HG02970 (cell line): ENCODE results near the gene NXPH3.
"Not testable (repeated sequence)": the region's sequence is repeated elsewhere in the genome, so short reads cannot be mapped to it uniquely, and the experiment has no call there.

ENCODE experiments used
- ATAC-seq: cut with Tn5 transposase; IDR thresholded peaks from one replicate; pipeline ENCODE4 v1.9.1; 2021; ENCODE audit warnings: mild to moderate bottlenecking, moderate library complexity, moderate number of reproducible peaks; ENCODE audit not compliant: unreplicated experiment, low FRiP score

Gene NXPH3

DNA sequence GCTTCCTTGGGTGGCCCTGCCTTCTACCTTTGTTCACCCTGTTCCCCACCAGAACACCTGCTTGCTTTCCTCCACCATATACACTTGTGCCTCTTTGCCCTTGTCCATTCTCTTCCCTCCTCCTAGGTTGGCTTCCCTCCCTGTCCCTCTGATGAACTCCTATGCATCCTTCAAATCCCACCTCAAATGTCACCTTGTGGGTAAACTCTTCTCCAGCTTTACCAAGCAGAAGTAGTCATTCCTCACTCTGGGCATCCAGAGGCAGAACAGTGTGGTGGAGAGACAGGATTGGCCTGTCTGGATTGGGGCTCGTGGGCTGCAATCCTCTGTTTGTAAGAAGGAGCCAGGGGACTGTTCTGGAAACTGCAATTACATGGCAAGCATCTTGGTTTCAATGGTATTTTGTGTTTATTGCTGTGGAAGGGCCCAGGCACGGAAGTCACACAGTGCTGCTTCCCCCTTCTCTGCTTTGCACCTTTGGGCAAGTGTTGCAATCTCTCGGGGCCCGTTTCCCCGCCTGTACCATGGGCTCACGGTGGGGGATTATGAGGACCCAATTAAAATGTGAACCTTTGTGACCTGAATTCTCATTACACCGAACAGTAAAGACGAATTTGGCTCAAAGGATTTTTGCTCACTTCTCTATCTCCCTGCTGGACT is 21.9 kb upstream of the NXPH3 start:
- no peak for ATAC-seq

GRCh38 chr17:49554694-49555494 is 20.8 kb upstream of the NXPH3 start:
- no peak for ATAC-seq

DNA sequence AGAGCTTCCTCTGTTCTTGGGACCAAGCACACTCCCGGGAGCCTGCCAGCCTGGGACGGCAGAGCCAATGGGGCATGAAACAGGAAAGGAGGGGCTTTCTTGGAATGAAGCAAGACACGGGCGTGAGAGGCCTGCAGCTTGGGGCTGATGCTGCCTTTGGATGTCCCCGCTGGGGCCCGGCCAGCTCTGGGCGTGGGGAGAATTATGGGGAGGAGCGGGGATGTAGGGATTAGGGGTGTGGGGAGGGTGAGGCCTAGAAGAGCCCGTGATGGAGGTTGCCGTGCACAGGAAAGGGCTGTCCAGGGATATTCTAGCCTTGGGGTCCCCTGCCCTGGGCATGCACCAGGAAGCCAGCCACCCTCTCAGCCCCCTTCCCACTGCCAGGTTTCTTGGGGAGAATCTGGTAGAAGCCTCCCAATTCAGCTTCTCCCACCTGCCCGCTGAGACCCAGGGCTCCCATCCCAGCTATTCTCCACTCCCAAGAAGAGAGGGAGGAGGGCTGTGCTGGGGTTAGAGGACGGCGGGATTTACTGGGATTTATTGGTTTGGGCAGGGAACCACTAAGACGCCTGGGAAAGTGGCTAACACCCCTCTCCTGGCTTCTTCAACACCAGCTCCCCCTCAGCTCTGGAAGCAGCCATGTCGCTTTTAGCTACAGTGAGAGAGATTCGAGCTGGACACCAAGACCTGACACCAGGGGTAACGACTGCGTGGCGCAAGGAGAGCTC is 20.0 kb upstream of the NXPH3 start:
- no peak for ATAC-seq

GRCh38 chr17:49556223-49556943 is 19.3 kb upstream of the NXPH3 start:
- no peak for ATAC-seq

GRCh38 chr17:49557312-49558024 is 18.2 kb upstream of the NXPH3 start:
- no peak for ATAC-seq

DNA sequence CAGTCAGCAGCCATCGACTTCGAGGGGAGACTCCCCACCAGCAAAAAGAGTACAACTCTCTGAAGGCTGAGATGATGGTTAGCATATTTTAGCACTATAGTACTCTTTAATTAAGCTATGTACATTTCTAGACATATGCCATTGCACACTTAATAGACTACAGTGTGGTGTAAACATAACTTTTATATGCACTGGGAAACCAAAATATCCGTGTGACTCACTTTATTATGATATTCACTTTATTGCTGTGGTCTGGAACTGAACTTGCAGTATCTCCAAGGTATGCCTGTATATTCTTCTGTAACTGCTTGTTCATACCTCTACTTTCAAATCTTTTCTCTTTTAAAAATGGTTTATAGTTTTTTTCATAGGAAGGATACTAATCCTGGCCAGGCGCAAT is 11.0 kb upstream of the NXPH3 start:
- ATAC-seq: no peak

- no peak for ATAC-seq
Observed at GRCh38 chr17:49565948-49566491, 9.7 kb upstream of the NXPH3 start.

DNA sequence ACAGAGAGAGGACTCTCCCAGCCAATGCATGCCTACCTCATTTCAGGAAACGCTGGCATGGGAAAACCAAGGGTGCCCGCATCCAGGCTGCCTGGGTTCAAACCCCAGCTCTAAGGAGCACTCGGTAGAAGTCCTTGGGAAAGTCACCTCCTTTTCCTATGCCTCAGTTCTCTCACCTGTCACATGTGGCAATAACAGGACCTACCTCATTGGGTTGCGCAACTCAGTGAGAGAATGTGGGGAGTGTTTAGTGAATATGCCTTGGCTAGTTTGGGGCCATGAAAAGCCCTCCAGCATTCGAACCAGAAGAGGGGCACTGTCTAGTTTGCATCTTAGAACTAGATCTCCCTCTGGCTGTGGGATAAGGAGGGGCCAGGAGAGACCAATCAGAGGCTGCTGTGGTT is 9.0 kb upstream of the NXPH3 start:
- no peak for ATAC-seq

DNA sequence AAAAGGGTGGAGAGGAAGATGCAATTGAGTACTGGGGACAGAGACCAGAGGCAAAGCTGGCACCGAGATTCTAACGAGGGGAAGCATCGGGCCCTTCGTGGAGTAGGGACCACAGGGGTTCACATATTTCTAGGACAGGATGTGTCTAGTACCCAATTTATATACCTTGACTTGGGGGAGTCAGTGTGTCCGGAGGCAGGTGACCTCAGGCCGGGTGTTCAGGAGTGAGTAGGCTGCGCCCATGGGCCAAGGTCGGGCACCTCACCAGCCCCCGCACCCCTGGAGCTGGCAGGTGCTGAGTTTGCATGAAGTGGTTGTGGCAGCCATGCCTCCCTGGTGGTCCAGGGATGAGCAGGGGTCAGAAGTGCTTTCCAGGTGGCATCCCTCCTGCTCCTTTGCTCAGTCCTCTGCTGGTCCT is 8.6 kb upstream of the NXPH3 start:
- no peak for ATAC-seq

DNA sequence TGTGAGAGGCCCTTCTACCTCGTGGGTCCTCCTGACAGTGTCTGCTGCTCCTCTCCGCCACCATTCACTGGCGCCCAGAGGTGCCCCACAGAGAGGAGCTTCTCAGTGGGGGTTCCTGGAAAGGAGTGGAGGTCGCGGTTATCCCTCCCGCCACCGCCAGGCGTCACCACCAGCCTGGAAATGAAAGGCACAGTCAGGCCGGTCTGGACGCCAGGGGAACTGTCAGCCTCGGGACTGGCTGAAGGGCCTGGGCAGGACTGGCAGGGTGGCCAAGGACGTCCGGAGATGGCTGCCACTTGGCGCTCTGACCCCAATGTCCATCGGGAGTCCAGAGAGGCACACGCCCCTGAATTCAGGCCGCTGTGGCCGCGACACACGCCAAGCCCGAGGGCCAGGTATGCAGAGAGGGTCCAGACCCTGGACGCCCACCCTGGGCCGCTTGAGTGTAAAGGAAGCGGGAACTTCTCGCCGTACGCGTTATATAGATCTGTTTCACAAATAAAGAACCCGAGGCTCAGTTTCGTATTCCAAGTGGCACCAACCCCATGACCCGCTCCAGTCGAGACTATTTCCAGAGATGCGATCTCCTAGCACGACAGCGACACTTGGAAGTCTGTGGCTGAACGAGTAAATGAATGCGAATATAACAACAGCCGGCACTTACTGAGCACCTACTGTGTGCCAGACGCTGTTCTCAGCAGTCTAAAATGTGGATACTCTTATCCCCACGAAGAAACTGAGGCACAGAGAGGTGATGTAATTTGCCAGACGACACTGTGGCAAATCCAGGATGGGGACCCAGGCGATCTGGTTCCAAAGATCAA is 7.6 kb upstream of the NXPH3 start:
- ATAC-seq: no peak

DNA sequence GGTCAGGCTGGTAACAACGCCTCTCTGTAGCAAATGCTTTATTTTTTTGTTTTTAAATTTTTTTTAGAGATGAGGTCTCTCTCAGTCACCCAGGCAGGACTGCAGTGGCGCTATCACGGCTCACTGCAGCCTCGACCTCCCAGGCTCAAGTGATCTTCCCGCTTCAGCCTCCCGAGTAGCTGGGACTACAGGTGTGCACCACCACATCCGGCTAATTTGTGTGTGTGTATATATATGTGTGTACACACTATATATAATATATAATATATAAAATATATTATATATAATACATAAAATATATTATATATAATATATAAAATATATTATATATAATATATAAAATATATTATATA is 7.0 kb upstream of the NXPH3 start:
- ATAC-seq: not testable (repeated sequence)

GRCh38 chr17:49570540-49571242 is 5.0 kb upstream of the NXPH3 start:
- no peak for ATAC-seq

DNA sequence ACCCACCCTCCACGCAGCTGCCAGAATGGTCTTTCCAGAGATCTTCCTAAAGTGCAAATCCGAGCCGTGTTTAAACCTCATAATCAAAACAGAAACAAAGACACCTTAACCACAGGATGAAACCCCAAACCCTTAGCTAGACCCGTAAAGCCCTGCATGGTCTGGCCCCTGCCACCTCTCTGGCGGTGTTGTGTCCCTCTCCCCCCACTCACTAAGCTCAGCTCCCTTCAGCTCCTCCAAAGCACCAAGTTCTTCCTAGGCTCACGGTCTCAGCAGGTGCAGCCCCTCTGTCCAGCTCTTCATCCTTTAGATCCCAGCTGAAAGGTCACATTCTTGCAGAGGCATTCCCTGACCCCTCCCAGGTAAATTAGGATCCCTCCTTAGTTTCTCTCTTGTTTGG is 4.4 kb upstream of the NXPH3 start:
- ATAC-seq: no peak

- ATAC-seq: no peak
Observed at GRCh38 chr17:49571764-49572163, 3.9 kb upstream of the NXPH3 start.

DNA sequence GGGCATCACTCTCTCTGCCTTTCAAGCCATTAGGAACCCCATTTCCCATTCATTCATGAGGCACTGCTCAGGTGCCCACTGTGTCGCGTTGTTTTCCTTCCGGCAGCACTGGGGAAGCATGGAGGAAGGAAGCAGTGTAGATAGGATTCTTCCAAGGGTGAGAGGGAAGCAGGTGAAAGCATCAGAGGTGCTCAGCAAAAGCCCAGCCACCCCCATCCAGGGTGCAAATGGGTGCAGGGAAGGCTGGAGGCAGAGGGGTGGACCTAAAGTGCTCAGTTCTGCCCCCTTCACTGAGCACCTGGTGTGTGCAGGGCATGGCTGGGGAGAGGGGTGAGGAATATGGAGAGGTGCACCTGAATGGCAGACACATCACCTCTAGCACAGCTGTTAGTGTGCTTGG is 3.4 kb upstream of the NXPH3 start:
- no peak for ATAC-seq

DNA sequence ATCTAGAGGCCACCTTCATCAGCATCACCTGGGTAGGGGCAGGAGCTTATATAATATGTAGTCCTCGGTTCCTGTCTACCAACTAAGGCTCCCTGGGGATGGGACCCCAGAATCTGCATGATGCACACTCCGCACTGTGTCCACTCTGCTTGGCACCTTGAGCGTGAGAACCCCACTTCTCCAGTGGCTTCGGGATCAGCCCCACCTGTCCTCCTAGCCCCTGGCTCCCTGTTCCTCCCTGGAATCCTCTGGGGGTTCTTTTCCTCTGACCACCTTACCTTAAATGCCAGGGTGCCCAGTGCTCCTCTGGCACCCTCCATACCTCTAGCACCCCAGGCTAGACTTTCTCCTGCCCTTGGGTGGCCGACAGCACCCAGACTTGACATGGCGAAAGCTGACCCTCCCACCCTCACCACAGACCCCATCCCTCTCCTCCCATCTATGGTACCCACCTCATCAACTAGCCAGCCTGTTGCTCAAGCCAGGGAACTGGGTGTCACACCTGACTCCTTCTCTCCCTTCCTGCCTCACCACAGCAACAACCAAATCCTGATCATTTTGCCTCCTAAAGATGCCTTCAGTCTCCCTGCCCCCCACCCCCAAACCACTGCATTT is 2.8 kb upstream of the NXPH3 start:
- ATAC-seq: no peak

- no peak for ATAC-seq
Observed at GRCh38 chr17:49573510-49574322, 2.0 kb upstream of the NXPH3 start.
